ENCODE results near the gene CACNB2.

DNA sequence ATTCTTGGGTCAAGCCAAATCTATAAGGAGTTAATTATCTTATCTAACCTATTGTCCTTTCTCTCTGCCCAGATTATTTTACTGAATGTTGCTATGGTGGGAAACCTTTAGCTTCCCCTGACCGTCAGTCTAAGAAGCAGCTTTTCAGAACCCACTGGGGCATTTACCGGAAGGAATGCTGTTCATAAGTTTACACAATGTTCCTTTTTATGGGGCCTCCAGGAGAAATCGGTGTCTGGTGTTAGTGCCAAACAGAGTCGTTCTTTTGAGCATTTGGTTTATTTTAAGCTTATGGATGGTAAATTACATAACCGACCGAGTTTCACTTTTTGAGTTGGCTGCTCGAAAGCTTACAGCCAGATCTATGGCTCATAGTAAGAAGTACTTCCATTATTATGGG is 111.9 kb downstream of the CACNB2 start:
- TF ChIP-seq EGR1 (IDR thresholded peaks at IDR 0.05; ENCODE audit: low read depth in 2 of 2), result no peak
- no peak for TF ChIP-seq RAD21 (IDR thresholded peaks at IDR 0.05)
- TF ChIP-seq, protein P1, sequence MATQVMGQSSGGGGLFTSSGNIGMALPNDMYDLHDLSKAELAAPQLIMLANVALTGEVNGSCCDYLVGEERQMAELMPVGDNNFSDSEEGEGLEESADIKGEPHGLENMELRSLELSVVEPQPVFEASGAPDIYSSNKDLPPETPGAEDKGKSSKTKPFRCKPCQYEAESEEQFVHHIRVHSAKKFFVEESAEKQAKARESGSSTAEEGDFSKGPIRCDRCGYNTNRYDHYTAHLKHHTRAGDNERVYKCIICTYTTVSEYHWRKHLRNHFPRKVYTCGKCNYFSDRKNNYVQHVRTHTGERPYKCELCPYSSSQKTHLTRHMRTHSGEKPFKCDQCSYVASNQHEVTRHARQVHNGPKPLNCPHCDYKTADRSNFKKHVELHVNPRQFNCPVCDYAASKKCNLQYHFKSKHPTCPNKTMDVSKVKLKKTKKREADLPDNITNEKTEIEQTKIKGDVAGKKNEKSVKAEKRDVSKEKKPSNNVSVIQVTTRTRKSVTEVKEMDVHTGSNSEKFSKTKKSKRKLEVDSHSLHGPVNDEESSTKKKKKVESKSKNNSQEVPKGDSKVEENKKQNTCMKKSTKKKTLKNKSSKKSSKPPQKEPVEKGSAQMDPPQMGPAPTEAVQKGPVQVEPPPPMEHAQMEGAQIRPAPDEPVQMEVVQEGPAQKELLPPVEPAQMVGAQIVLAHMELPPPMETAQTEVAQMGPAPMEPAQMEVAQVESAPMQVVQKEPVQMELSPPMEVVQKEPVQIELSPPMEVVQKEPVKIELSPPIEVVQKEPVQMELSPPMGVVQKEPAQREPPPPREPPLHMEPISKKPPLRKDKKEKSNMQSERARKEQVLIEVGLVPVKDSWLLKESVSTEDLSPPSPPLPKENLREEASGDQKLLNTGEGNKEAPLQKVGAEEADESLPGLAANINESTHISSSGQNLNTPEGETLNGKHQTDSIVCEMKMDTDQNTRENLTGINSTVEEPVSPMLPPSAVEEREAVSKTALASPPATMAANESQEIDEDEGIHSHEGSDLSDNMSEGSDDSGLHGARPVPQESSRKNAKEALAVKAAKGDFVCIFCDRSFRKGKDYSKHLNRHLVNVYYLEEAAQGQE (IDR thresholded peaks at IDR 0.05), result no peak
- TF ChIP-seq, protein P2, sequence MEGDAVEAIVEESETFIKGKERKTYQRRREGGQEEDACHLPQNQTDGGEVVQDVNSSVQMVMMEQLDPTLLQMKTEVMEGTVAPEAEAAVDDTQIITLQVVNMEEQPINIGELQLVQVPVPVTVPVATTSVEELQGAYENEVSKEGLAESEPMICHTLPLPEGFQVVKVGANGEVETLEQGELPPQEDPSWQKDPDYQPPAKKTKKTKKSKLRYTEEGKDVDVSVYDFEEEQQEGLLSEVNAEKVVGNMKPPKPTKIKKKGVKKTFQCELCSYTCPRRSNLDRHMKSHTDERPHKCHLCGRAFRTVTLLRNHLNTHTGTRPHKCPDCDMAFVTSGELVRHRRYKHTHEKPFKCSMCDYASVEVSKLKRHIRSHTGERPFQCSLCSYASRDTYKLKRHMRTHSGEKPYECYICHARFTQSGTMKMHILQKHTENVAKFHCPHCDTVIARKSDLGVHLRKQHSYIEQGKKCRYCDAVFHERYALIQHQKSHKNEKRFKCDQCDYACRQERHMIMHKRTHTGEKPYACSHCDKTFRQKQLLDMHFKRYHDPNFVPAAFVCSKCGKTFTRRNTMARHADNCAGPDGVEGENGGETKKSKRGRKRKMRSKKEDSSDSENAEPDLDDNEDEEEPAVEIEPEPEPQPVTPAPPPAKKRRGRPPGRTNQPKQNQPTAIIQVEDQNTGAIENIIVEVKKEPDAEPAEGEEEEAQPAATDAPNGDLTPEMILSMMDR (IDR thresholded peaks at IDR 0.05; ENCODE audit: low read depth, low read length, missing input control), result no peak

Measured in liver (tissue), 3 donors.